Activated naive CD8-positive, alpha-beta T cell treated with anti-CD3 and anti-CD28 coated beads, Interleukin-2, amount 50 U/mL, for 24 hours (primary cell): Measurements from ENCODE around the gene SSR1.
A peak's percentile ranks its signal among the peaks of the same experiment; 100 is the strongest.
"Not testable (repeated sequence)": the region's sequence is repeated elsewhere in the genome, so short reads cannot be mapped to it uniquely, and the experiment has no call there.

Source experiments
- ATAC-seq: fragments of 150-1000 bp; cut with Tn5 transposase; one replicate; pipeline ENCODE4 v1.10.0; 2021
- DNase-seq: peaks from one replicate; pipeline ENCODE4 v3.0.0; 2021
- H3K27ac Mint-ChIP-seq: one replicate; pipeline ENCODE4 v1.8.0; 2021; ENCODE audit warnings: mild to moderate bottlenecking, mixed read lengths
- H3K27me3 Mint-ChIP-seq: one replicate; pipeline ENCODE4 v1.8.0; 2021; ENCODE audit warnings: mixed read lengths
- H3K36me3 Mint-ChIP-seq: one replicate; pipeline ENCODE4 v1.8.0; 2021; ENCODE audit warnings: low read depth, mixed read lengths
- H3K4me1 Mint-ChIP-seq: one replicate; pipeline ENCODE4 v1.8.0; 2021; ENCODE audit warnings: mixed read lengths
- H3K4me3 Mint-ChIP-seq: one replicate; pipeline ENCODE4 v1.8.0; 2021; ENCODE audit warnings: mild to moderate bottlenecking, moderate library complexity, mixed read lengths
- H3K9me3 Mint-ChIP-seq: one replicate; pipeline ENCODE4 v1.8.0; 2021; ENCODE audit warnings: mixed read lengths

The SSR1 gene

GRCh38 chr6:7274525-7274924 lies 38.5 kb downstream of the SSR1 start:
- H3K9me3 Mint-ChIP-seq, H3K4me3 Mint-ChIP-seq, ATAC-seq, DNase-seq, H3K36me3 Mint-ChIP-seq, H3K27ac Mint-ChIP-seq, H3K27me3 Mint-ChIP-seq, H3K4me1 Mint-ChIP-seq: not testable (repeated sequence)

DNA sequence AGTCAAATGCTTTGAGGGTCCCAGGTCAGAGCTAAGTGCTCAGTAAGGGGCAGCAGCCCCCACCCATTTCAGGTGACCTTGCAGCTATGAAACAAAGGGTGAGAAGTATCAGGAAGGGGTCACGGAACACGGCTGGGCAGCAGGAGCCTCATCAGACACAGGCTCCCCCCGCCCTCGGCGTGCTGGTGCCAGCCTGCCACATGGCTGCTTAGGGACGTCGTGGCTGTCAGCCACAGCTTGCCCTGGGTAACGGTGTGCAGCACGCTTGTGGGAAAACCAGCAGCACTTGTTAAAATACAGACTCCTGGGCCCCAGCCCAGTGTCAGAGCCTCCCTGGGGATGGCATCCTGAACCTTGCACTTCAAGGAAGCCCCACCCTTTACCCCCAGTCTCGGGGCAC lies 39.3 kb downstream of the SSR1 start:
- Mint-ChIP-seq H3K27ac (no peak overlapping the region), H3K4me3 (no peak overlapping the region), H3K4me1 (peaks cover 10% of the 10 kb centered on the region), H3K36me3 (no peaks in the 10 kb centered on the region), H3K9me3 (no peaks in the 10 kb centered on the region), H3K27me3 (no peaks in the 10 kb centered on the region)
- ATAC-seq (no peak), DNase-seq (no peak)

DNA sequence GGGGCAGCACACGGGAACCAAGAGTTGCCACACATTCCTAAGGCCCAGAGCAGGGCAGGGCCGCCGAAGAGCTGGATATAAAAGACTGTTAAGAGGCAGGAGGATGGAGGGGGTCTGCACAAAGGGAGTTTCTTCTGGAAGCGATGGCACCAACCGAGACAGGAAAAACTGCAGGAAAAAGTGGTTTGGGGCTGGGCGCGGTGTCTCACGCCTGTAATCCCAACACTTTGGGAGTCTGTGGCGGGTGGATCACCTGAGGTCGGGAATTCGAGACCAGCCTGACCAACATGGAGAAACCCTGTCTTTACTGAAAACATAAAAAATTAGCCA lies 41.8 kb downstream of the SSR1 start:
- ATAC-seq, result no peak
- DNase-seq, result no peak
- Mint-ChIP-seq H3K9me3 (no peaks in the 10 kb centered on the region), H3K27me3 (no peaks in the 10 kb centered on the region), H3K4me1 (peaks cover 5% of the 10 kb centered on the region), H3K4me3 (no peak overlapping the region), H3K36me3 (no peaks in the 10 kb centered on the region), H3K27ac (no peak overlapping the region)

GRCh38 chr6:7270320-7271204 lies 42.4 kb downstream of the SSR1 start:
- H3K4me3 Mint-ChIP-seq, result no peak overlapping the region
- H3K9me3 Mint-ChIP-seq, result no peaks in the 10 kb centered on the region
- DNase-seq (no peak), ATAC-seq (no peak)
- H3K27ac Mint-ChIP-seq, result peak overlapping the region; percentile 56
- peaks cover under 1% of the 10 kb centered on the region for H3K4me1 Mint-ChIP-seq
- no peaks in the 10 kb centered on the region for H3K36me3 Mint-ChIP-seq
- no peaks in the 10 kb centered on the region for H3K27me3 Mint-ChIP-seq

GRCh38 chr6:7269816-7270215 lies 43.2 kb downstream of the SSR1 start:
- Mint-ChIP-seq H3K27ac (no peak overlapping the region), H3K36me3 (no peaks in the 10 kb centered on the region), H3K4me1 (no peaks in the 10 kb centered on the region), H3K9me3 (no peaks in the 10 kb centered on the region), H3K4me3 (no peak overlapping the region), H3K27me3 (no peaks in the 10 kb centered on the region)
- ATAC-seq, result no peak
- DNase-seq, result no peak

- Mint-ChIP-seq H3K27me3 (no peaks in the 10 kb centered on the region), H3K9me3 (no peaks in the 10 kb centered on the region), H3K36me3 (no peaks in the 10 kb centered on the region), H3K4me1 (no peaks in the 10 kb centered on the region), H3K4me3 (no peak overlapping the region), H3K27ac (no peak overlapping the region)
- no peak for ATAC-seq
- DNase-seq, result no peak
Observed at GRCh38 chr6:7268816-7269555, 44.0 kb downstream of the SSR1 start.

DNA sequence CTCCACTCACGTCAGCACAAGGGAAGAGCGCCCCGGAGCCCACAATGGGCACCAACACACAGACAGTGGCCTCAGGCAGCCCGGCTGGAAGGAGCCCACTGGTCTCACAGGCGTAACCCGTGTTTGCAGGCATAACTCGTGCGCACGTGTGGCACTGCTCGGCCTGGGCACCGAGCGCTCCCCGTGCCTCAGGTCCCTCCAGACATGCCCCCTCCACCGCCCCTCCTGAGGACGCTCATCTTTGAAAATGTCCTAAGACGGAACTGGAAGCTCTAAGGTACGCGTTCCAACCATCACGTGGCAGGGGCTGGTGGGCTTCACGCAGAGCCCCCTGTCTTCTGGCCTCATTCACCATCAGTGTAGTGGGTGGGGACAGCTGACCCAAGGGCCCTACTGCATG lies 44.6 kb downstream of the SSR1 start:
- no peak overlapping the region for H3K27ac Mint-ChIP-seq
- ATAC-seq (no peak), DNase-seq (no peak)
- no peaks in the 10 kb centered on the region for H3K9me3 Mint-ChIP-seq
- H3K27me3 Mint-ChIP-seq, result no peaks in the 10 kb centered on the region
- H3K4me1 Mint-ChIP-seq, result no peaks in the 10 kb centered on the region
- H3K4me3 Mint-ChIP-seq, result no peak overlapping the region
- H3K36me3 Mint-ChIP-seq, result no peaks in the 10 kb centered on the region

DNA sequence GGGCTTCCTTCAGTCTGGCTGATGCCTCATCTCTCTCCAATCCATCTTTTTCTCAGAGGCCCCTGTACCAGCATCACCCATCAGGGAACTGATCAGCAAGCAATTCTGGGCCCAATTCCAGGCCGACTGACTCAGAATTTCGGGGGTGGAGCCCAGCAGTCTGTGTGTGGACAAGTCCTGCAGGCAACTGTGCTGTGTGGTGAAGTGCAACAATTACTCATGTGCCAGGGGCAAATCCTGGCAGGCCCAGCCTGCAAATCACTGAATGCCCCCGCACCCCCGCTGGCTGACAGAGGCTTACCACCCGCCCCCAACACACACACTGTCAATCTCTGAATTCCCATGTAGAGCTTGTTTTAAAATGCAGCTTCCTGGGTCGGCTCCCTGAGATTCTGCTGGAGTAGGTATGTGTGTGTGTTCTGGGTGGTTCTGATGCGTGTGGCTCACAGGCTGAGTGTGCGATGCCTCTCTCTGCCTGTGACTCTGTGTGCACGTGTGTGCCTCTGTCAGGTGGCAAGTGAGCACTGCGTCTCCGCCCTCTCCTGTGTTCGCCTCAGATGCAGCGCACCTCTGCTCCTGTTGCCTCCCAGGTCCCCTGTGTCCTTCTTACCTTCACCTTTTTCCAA lies 45.4 kb downstream of the SSR1 start:
- H3K4me3 Mint-ChIP-seq, result no peak overlapping the region
- no peaks in the 10 kb centered on the region for H3K36me3 Mint-ChIP-seq
- H3K27me3 Mint-ChIP-seq, result no peaks in the 10 kb centered on the region
- no peak for DNase-seq
- H3K27ac Mint-ChIP-seq, result no peak overlapping the region
- no peaks in the 10 kb centered on the region for H3K4me1 Mint-ChIP-seq
- ATAC-seq, result peak; percentile 41
- H3K9me3 Mint-ChIP-seq, result no peaks in the 10 kb centered on the region

GRCh38 chr6:7267071-7267465 lies 45.9 kb downstream of the SSR1 start:
- peaks cover 5% of the 10 kb centered on the region for H3K27me3 Mint-ChIP-seq
- peaks cover 4% of the 10 kb centered on the region for H3K4me1 Mint-ChIP-seq
- DNase-seq (no peak), ATAC-seq (no peak)
- H3K4me3 Mint-ChIP-seq, result no peak overlapping the region
- H3K9me3 Mint-ChIP-seq, result no peaks in the 10 kb centered on the region
- no peaks in the 10 kb centered on the region for H3K36me3 Mint-ChIP-seq
- H3K27ac Mint-ChIP-seq, result no peak overlapping the region

DNA sequence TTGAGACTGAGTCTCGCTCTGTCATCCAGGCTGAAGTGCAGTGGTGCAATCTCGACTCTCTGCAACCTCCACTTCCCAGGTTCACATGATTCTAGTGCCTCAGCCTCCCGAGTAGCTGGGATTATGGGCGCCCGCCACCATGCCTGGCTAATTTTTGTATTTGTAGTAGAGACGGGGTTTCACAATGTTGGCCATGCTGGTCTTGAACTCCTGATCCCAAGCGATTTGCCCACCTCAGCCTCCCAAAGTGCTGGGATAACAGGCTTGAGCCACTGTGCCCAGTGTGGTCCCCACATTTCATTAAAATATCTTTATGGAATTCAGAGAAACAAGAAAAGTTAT lies 47.6 kb downstream of the SSR1 start:
- peaks cover 18% of the 10 kb centered on the region for H3K27me3 Mint-ChIP-seq
- DNase-seq, H3K9me3 Mint-ChIP-seq, H3K4me3 Mint-ChIP-seq, H3K27ac Mint-ChIP-seq, H3K36me3 Mint-ChIP-seq, ATAC-seq: not testable (repeated sequence)
- H3K4me1 Mint-ChIP-seq, result peaks cover 18% of the 10 kb centered on the region

DNA sequence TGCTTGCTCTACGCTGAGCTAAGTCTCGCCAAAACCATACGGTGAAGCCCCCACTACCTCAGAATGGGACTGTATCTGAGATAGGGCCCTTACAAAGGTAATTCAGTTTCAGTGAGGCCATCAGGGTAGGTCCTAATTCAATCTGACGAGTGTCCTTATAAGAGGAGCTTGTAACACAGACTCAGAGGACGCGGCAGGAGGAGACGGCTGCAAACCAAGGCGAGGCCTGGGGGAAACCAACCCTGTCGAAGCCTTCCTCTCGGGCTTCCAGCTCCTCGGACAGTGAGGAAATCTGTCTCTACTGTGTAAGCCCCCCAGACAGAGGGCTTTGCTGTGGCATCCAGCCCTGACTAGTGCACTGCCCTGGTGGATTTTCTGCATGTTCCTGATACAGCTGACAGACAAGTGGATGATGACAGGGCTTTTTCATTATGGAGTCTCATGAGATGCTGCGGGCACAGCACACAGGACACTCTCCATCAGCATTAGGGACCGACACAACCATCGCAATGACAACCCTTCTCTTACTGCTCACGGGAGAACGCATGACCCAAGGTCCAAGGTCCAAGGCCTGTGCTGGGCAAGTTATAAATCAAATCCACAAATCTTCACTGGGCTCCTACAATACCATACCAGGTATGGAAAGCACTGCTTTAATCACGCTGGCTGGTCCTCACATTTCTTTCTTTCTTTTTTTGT lies 48.2 kb downstream of the SSR1 start:
- Mint-ChIP-seq H3K27ac (no peak overlapping the region), H3K27me3 (peaks cover 20% of the 10 kb centered on the region), H3K36me3 (no peaks in the 10 kb centered on the region), H3K4me1 (peaks cover 19% of the 10 kb centered on the region), H3K4me3 (no peak overlapping the region), H3K9me3 (no peaks in the 10 kb centered on the region)
- DNase-seq (no peak), ATAC-seq (no peak)

DNA sequence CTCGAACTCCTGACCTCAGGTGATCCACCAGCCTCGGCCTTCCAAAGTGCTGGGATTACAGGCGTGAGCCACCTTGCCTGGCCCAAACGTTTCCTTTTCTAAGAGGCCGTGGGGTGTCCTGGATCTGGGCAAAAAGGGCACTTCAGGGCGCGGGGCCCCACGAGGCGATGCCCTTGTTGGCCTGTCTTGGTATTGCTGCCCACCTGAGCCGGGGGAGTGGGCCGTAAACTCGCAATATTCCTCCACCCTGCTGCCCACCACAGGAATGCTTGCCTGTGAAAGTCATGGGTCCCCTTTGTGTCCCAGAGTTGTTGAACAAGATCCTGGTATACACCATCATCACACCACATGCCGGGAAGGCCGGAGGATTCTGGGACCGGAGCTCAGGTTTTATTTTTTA lies 49.0 kb downstream of the SSR1 start:
- Mint-ChIP-seq H3K27me3 (peaks cover 28% of the 10 kb centered on the region), H3K9me3 (no peaks in the 10 kb centered on the region), H3K4me3 (no peak overlapping the region), H3K27ac (no peak overlapping the region), H3K4me1 (peaks cover 19% of the 10 kb centered on the region), H3K36me3 (no peaks in the 10 kb centered on the region)
- ATAC-seq (no peak), DNase-seq (no peak)

DNA sequence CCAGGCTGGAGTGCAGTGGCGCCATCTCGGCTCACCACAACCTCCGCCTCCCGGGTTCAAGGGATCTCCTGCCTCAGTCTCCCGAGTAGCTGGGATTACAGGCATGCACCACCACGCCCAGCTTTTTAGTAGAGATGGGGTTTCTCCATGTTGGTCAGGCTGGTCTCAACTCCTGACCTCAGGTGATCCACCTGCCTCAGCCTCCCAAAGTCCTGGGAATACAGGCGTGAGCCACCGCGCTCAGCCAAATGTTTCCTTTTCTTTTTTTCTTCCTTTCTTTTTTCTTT lies 49.5 kb downstream of the SSR1 start:
- H3K4me1 Mint-ChIP-seq, result peaks cover 19% of the 10 kb centered on the region
- not testable (repeated sequence) for H3K4me3 Mint-ChIP-seq, H3K27ac Mint-ChIP-seq, ATAC-seq, H3K36me3 Mint-ChIP-seq, DNase-seq, H3K9me3 Mint-ChIP-seq
- H3K27me3 Mint-ChIP-seq, result peaks cover 28% of the 10 kb centered on the region

DNA sequence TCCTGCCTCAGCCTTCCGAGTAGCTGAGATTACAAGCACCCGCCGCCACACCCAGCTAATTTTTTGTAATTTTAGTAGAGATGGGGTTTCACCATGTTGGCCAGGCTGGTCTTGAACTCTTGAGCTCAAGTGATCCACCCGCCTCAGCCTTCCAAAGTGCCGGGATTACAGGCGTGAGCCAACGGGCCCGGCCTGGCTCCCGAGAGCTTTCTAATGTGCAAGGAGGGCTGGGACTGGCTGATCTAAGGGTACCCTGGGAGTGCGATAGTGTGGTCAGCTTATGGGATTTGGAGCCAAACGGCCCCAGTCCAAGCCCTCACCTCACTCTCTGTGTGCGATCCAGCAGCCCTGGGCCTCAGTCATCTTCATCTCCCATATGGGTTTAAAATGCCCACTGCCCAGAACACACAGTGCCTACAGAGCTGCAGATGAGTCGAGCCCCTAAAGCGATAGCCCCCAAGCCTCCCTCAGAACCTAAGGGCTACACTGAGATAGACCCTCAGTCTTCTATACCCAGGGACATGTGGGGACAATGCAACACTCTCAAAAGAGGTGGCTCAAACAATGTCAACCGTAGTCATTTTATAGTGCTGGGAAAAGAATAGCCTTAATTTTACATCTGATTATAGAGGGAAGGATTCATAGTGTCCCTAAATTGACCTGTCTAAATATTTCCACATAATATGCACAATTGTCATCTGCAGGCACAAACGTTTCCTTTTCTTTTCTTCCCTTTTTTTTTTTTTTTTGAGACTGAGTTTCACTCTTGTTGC lies 50.1 kb downstream of the SSR1 start:
- no peaks in the 10 kb centered on the region for H3K36me3 Mint-ChIP-seq
- peaks cover 28% of the 10 kb centered on the region for H3K27me3 Mint-ChIP-seq
- DNase-seq (no peak), ATAC-seq (no peak)
- no peaks in the 10 kb centered on the region for H3K9me3 Mint-ChIP-seq
- H3K27ac Mint-ChIP-seq, result no peak overlapping the region
- H3K4me3 Mint-ChIP-seq, result no peak overlapping the region
- H3K4me1 Mint-ChIP-seq, result peaks cover 19% of the 10 kb centered on the region
